ENCODE results near the gene NAA40.

- no peak for TF ChIP-seq CTCF (IDR thresholded peaks at IDR 0.05; ENCODE audit: low read length)
- no peak for TF ChIP-seq EZH2phosphoT487 (IDR thresholded peaks at IDR 0.05; ENCODE audit: low read length)
- TF ChIP-seq EZH2 (optimal IDR thresholded peaks at IDR 0.05; ENCODE audit: low read depth, low read length): no peak
These were observed 63.0 kb downstream of the NAA40 start for GRCh38 chr11:64001484-64002420.
